ENCODE results near the gene CYP4F22.

Gene CYP4F22

GRCh38 chr19:15562861-15563260, 54.5 kb downstream of the CYP4F22 start:
- no peak overlapping the region for H3K4me3 ChIP-seq (ENCODE audit: low read depth, low read length)
- no peak for DNase-seq (ENCODE audit: low read depth)
- TF ChIP-seq CTCF (IDR thresholded peaks at IDR 0.05; ENCODE audit: low read depth, low read length, missing control alignments), result no peak

DNA sequence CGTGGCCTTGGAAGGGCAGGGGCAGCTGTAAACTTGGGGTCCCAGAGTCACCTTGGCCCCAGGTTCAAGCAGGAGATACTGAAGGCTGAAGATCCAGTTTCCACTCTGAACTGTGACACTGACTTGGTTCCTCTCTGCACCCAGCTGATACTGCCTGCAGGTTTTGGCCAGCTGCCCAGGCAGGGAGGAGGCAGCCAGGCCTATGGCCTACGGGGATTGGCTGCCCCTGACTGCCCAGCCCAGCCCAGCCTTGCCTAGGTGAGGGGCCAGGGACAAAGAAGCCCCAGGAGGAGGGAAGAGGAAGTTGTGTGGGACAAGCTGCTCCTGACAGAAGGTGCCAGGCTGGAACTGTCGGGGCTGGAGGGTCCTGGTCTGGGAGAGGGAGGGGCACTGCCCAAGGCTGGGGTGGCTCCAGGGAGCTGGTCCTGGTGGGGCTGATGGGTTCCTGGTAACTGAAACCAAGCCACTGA, 55.0 kb downstream of the CYP4F22 start:
- no peak for DNase-seq (ENCODE audit: low read depth)
- no peak for TF ChIP-seq CTCF (IDR thresholded peaks at IDR 0.05; ENCODE audit: low read depth, low read length, missing control alignments)
- no peak overlapping the region for H3K4me3 ChIP-seq (ENCODE audit: low read depth, low read length)

- no peak for DNase-seq (ENCODE audit: low read depth)
- TF ChIP-seq CTCF (IDR thresholded peaks at IDR 0.05; ENCODE audit: low read depth, low read length, missing control alignments), result no peak
- no peak overlapping the region for H3K4me3 ChIP-seq (ENCODE audit: low read depth, low read length)
These were observed 55.6 kb downstream of the CYP4F22 start for GRCh38 chr19:15563931-15564330.

DNA sequence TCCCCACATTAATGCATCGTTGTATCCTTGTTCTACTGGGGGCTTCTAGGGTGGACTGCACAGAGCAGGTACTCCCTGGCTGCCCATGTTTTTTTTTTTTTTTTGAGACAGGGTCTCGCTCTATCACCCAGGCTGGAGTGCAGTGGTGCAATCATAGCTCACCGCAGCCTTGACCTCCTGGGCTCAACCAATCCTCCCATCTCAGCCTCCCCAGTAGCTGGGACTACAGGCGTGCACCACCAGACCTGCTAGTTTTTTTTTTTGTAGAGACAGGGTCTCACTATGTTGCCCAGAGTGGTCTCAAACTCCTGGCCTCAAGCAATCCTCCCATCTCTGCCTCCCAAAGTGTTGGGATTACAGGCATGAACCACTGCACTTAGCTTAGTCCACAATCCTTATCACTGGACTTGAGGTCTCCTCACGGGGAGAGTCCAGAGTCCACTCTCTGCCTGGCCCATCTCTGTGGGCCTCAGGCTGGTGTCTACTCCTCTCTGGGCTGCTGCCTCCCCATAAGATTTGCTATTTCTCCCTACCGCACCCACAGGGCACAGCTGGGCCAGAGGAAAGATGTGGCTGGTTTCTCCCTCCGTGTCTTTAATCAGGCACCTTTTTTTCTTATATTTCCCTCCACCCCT, 56.3 kb downstream of the CYP4F22 start:
- no peak overlapping the region for H3K4me3 ChIP-seq (ENCODE audit: low read depth, low read length)
- no peak for DNase-seq (ENCODE audit: low read depth)
- TF ChIP-seq CTCF (IDR thresholded peaks at IDR 0.05; ENCODE audit: low read depth, low read length, missing control alignments), result no peak

DNA sequence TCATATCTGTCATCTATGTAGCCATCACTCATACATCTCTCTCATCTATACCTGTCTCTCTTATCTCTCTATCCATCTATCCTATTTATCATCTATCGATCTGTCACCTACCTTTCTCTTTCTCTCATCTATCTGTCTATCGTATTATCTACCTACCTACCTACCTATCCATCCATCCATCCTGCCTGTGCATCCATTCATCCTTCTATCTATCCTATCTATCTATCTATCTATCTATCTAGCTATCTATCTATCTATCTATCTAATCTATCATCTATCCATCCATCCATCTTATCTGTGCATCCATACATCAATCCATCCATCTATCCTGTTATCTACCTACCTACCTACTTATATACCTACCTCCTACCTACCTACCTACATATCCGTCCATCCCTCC, 62.1 kb downstream of the CYP4F22 start:
- no peak for TF ChIP-seq CTCF (IDR thresholded peaks at IDR 0.05; ENCODE audit: low read depth, low read length, missing control alignments)
- DNase-seq (ENCODE audit: low read depth), result no peak
- H3K4me3 ChIP-seq (ENCODE audit: low read depth, low read length), result no peak overlapping the region

GRCh38 chr19:15575406-15575805, 67.1 kb downstream of the CYP4F22 start:
- no peak overlapping the region for H3K4me3 ChIP-seq (ENCODE audit: low read depth, low read length)
- no peak for DNase-seq (ENCODE audit: low read depth)
- TF ChIP-seq CTCF (IDR thresholded peaks at IDR 0.05; ENCODE audit: low read depth, low read length, missing control alignments), result no peak

DNA sequence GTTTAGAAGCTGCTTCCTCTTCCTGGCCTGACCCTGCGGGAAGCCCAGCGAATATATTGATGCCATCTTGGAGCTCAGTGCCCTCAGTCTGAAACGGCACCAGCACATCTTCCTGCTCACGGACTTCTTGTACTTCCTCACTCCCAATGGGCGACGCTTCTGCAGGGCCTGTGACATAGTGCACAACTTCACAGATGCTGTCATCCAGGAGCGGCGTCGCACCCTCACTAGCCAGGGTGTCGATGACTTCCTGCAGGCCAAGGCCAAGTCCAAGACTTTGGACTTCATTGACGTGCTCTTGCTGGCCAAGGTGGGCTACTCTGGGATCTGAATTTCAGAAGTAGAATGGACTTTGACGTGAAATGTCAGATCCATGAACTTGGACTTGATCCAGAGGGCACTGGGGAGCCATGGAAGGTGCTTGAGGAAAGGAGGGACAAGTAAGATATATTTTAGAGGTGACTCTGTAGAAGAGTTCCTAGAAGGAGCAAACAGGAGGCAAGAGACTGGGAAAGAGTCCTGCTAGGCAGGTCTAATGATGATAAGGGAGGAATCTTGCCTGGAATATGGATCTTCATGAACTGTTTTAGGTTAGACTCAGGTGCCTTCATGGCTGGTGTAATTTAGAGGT, 68.3 kb downstream of the CYP4F22 start:
- no peak for TF ChIP-seq CTCF (IDR thresholded peaks at IDR 0.05; ENCODE audit: low read depth, low read length, missing control alignments)
- no peak for DNase-seq (ENCODE audit: low read depth)

More for the DNA sequence above, 68.3 kb downstream of the CYP4F22 start:
- no peak overlapping the region for H3K4me3 ChIP-seq (ENCODE audit: low read depth, low read length)

Measured in GM12864 (cell line).